DMS153 treated with DMSO at 0.1 percent for 48 hours (cell line): ENCODE data around the gene RIN3.

Experiments
- DNase-seq: peaks from one replicate; lab custom pipeline; 2025; ENCODE audit not compliant: unreplicated experiment; lab: John Stamatoyannopoulos, UW

RIN3 gene

GRCh38 chr14:92706386-92706785 lies 192.8 kb downstream of the RIN3 start:
- no peak for DNase-seq

GRCh38 chr14:92709340-92710000 lies 195.9 kb downstream of the RIN3 start:
- DNase-seq, result no peak

- no peak for DNase-seq
Observed at GRCh38 chr14:92710001-92710341, 196.4 kb downstream of the RIN3 start.

GRCh38 chr14:92711976-92712653 lies 198.5 kb downstream of the RIN3 start:
- no peak for DNase-seq

- no peak for DNase-seq
Observed at GRCh38 chr14:92712654-92713051, 199.1 kb downstream of the RIN3 start.

GRCh38 chr14:92714739-92715307 lies 201.2 kb downstream of the RIN3 start:
- peak; percentile 48 for DNase-seq

- no peak for DNase-seq
Observed at GRCh38 chr14:92716131-92716530, 202.6 kb downstream of the RIN3 start.

- no peak for DNase-seq
Observed at GRCh38 chr14:92717571-92718042, 204.0 kb downstream of the RIN3 start.

GRCh38 chr14:92718664-92719063 lies 205.1 kb downstream of the RIN3 start:
- DNase-seq, result no peak

GRCh38 chr14:92719421-92719820 lies 205.8 kb downstream of the RIN3 start:
- DNase-seq, result no peak

- peak; percentile 82 for DNase-seq
Observed at GRCh38 chr14:92719890-92720323, 206.3 kb downstream of the RIN3 start.

GRCh38 chr14:92724516-92725340 lies 211.1 kb downstream of the RIN3 start:
- DNase-seq, result no peak

GRCh38 chr14:92726135-92726932 lies 212.8 kb downstream of the RIN3 start:
- DNase-seq, result no peak

GRCh38 chr14:92726933-92727262 lies 213.3 kb downstream of the RIN3 start:
- DNase-seq, result no peak

- DNase-seq, result no peak
Observed at GRCh38 chr14:92728759-92729364, 215.3 kb downstream of the RIN3 start.

GRCh38 chr14:92729634-92730358 lies 216.2 kb downstream of the RIN3 start:
- DNase-seq, result no peak

GRCh38 chr14:92731622-92732115 lies 218.1 kb downstream of the RIN3 start:
- no peak for DNase-seq

- DNase-seq, result no peak
Observed at GRCh38 chr14:92733007-92733406, 219.4 kb downstream of the RIN3 start.

GRCh38 chr14:92734618-92735017 lies 221.0 kb downstream of the RIN3 start:
- DNase-seq, result no peak

GRCh38 chr14:92735344-92735743 lies 221.8 kb downstream of the RIN3 start:
- DNase-seq, result no peak
